Stimulated activated naive CD8-positive, alpha-beta T cell treated with anti-CD3 and anti-CD28 coated beads, Interleukin-15, Interleukin-2, amounts not matched to agents 100 U/mL and 50 U/mL, for 24 hours (primary cell): ENCODE measurements around the gene RHOU.

Experiments used
- ATAC-seq: fragments of 150-1000 bp; cut with Tn5 transposase; one replicate; pipeline ENCODE4 v1.10.0; 2021
- DNase-seq: peaks from one replicate; pipeline ENCODE4 v3.0.0; 2021

Gene RHOU

DNA sequence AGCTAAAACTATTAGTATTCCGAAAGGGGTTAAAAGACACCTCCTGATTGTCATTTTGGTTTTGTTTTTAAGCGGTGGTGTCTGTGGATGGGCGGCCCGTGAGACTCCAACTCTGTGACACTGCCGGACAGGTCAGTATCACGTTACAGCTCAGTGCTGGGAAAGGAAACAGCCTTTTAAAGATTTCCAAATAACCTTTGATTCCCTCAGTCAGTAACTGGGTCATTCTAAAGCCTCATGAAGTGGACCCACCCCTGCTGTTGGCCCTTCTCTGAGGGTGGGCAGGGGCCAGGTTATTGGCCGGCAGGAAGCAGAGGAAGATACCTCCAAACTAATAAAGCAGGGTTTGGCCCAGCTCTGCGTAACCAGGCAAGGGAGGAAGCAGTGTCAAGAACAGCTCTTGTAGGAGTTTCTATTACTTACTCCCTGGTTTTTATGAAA is 2.3 kb downstream of the RHOU start:
- ATAC-seq (no peak), DNase-seq (no peak)

- no peak for DNase-seq
- ATAC-seq = no peak
Measured at GRCh38 chr1:228739826-228740225, 4.5 kb downstream of the RHOU start.

GRCh38 chr1:228740543-228741317 is 5.5 kb downstream of the RHOU start:
- no peak for DNase-seq
- ATAC-seq = no peak

DNA sequence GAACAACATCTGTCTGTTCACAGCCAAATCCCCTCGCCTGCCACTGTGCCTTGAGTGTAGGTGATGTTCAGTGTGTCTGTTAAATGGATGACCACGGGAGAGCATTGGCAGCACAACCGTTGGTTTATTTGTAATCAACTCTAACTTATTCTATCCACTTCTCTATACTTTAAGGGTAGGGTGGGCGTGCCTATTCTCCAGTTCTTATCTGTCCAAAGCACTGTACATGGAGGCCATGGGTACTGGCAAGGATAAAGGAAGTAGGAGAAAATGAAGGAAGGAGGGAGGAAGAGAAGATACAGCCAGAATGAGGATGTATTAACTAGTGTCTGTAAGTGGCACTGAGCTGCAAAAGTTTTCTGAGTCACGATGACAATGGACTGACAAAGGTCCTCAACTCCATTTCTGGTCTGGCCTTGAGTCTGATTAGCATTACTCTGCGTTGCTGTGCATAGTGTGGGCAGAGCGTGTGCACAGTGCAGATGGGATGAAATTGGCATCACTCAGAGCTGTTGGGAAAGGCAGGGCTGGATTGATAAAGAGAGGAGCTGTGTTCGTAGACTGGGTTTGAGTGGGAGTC is 7.1 kb downstream of the RHOU start:
- no peak for ATAC-seq
- DNase-seq = no peak

- DNase-seq (no peak), ATAC-seq (no peak)
Measured at GRCh38 chr1:228743405-228743804, 8.1 kb downstream of the RHOU start.

DNA sequence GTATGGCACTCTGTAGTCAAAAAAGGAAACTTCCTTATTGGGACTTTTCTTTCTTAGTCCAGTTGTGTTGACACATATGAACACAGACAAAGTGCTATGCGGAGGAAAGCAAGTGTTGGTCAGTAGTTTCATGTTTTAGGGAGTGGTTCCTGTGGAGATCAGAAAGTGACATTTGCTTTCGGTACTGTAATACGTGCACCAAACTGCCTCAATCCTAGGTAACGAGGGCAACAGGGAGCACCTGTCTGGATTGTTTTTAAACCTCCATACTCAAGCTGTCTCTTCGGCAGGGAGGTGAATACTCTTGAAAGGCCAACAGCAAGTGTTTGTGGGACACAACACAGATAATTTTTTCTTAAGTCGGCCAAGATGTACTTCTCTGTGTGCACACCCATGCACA is 9.1 kb downstream of the RHOU start:
- ATAC-seq (no peak), DNase-seq (no peak)

DNA sequence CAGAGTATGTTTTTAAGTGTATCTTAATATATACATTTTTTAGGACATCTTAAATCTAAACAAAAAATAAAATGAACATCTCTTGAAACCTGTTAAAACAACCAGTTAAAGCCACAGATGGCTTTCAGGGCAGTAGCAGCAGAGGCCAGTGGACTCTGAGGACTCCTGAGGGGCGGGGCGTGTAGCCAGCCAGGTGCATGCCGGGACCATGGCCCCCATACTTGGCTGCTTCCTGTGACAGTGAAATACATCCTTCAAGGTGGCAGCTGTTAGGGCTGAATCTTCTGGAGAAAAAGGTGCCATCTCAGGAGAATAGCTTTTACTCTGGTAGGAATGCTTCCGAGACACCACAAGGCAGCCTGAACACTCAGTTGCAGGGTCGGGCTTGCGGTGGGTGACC is 9.6 kb downstream of the RHOU start:
- ATAC-seq (no peak), DNase-seq (no peak)

GRCh38 chr1:228745497-228745896 is 10.2 kb downstream of the RHOU start:
- ATAC-seq (no peak), DNase-seq (no peak)

DNA sequence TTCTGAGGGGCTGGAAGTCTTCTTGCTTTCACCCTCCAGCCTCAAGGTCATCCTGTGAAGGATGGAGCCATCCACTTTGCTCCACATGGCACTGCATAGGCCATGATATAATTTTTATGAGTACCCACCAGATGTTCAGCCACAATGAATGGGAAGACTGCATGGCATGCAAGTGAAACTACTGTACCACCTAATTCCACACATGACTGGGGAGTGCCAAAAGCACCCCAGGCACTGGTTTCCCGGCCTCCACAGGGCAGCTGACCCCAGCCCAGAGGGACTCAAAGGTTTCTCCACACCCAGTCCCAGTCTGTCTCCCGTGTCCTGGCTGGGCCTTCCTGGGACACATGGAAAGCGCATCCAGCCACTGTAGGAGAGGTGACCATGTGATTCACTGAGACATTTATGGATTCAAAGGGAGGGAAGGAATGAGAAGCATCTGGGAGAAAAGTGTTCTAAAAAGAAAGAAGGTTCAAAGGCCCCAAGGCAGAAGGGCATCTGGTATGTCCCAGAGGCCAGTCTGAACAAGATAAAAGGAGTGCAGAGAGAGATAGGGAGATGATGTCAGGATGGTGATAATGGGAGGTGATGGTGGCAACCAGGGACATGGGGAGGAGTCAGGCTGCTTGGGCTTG is 12.1 kb downstream of the RHOU start:
- no peak for ATAC-seq
- no peak for DNase-seq

DNA sequence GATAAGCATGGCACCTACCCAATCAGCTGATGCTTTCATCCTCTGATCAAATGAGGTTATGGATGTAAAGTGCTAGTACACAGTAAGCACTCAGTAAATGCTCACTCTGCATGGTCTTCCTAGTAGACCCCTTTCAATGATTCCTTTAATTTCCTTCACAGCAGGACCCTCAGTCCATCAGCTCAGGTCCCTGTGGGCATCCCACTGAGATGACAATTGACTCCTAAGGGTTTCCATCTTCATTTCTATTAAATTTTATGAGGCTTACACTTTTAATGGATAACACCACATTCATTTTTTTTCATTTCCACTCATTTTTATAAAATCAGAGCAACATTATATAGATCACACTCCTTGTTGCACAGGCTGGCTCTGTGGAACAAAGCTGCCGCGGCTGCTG is 12.8 kb downstream of the RHOU start:
- ATAC-seq (no peak), DNase-seq (no peak)

DNA sequence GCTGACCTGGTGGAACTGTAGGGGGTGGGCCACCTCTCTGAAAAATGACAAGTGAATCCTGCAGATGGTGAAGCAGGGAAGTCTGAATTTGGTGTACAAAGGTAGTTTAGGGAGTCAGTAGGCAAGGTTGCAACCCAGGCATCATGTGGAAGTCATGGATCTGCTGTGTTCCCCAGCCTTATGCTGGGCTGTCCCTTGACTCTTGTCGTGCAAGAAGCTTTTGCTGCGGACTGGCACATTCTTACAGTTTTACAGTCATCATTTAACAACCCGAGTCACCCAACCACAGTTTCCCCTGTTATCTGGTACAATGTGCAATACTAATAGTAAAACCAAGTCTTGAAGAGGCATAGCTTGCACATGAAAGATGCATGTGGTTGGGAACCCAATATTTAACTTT is 13.2 kb downstream of the RHOU start:
- no peak for ATAC-seq
- DNase-seq = no peak

DNA sequence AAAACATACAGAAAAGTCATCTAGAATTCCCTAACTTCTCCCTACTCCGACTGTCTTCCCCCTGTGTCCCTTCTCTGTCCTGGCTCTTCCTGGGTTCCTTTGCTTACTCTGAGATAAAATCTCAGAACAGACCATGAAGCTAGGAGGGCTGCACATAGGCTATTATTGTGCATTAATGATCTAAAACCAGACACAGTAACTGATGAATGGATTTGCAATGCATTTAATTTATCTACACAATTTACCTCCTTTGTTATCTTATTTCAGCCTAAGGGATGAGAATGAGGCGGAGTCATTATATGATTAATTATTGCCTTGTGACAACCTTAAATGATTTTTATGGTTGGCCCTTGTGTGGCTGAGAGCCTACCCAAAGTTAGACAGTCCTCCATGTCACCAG is 14.5 kb downstream of the RHOU start:
- no peak for ATAC-seq
- DNase-seq = no peak

- no peak for ATAC-seq
- no peak for DNase-seq
Measured at GRCh38 chr1:228750915-228751314, 15.6 kb downstream of the RHOU start.

GRCh38 chr1:228751360-228752098 is 16.2 kb downstream of the RHOU start:
- ATAC-seq (peak; percentile 51), DNase-seq (no peak)

GRCh38 chr1:228752258-228752657 is 17.0 kb downstream of the RHOU start:
- DNase-seq = no peak
- no peak for ATAC-seq

GRCh38 chr1:228752675-228753265 is 17.5 kb downstream of the RHOU start:
- no peak for ATAC-seq

GRCh38 chr1:228753287-228753686 is 18.0 kb downstream of the RHOU start:
- no peak for ATAC-seq
- no peak for DNase-seq

More at GRCh38 chr1:228752675-228753265, 17.5 kb downstream of the RHOU start:
- no peak for DNase-seq

DNA sequence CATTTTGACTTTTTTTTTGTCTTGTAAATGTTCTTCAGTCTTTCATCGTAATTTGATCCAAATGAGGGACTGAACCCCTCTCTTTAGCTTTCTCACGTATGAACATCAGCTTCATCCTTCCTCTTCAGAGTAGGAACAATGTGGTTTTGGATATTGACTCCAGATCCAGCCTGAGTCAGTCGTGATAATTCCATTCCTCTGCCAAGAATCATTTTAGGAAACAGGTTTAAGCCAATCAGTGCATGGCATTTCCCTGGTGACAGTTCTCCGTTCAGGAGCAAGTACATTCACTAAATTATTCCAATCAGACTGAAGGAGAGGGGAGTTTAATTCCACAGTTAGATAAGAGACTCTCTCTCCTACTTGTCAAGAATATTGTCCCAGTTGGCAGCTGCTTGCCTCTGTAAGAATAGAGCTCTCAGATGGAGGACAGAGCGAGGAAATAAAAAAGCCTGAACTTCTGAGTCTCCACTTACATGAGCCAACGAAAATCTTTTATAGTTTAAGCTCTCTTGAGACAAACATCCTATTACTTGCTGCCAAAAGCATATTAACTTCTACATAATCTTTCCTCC is 18.6 kb downstream of the RHOU start:
- ATAC-seq (no peak), DNase-seq (no peak)

DNA sequence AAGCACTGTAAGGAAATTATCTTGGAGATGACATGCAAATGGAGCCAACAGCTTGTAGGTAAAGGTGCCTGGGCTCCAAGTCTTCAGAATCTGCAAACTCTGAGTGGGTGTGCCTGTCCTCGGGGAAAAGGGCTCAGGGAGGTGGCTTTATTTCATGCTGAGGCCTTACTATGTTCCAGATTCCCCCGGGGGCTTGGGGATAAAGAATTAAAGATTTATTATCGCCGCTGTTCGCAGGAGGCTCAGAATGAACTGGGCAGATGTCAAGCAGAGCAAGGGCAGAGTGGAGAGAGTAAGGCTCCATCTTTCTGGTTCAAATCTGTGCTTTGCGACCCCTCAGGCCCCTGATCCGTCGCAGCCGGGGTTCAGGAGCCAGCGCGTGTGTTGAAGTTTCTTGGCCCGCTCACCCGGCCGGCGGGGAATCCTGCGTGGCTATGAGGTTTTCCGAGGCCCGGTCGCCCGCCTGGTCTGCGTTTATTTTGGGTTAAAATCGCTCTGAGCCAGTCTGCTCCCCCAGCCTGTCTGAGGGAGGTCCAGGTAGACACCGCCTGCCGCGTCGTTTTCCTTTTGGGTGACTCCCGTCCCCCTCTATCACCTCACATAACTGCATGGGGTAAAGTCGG is 19.5 kb downstream of the RHOU start:
- DNase-seq = no peak
- ATAC-seq = no peak

- ATAC-seq (no peak), DNase-seq (no peak)
Measured at GRCh38 chr1:228755800-228756199, 20.5 kb downstream of the RHOU start.

GRCh38 chr1:228756457-228756856 is 21.2 kb downstream of the RHOU start:
- no peak for DNase-seq
- no peak for ATAC-seq

DNA sequence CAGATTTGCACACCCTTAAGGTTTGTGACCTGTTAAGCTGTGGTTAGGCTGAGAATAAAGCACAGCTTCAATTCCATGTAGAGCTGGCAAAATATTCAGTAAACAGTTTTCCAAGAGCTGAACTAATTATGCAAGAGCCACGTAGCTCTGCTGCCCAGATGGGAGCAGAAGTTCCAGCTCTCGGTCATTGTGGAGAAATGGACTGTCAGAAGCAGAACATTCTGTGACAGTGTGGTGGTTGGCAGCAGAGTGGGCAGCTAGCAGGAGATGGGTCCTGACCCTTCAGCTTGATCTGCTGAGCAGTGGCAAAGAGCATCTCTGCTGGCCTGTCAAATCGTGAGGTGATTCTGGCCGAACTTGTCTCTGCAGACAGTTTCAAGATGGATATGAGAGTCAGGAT is 23.2 kb downstream of the RHOU start:
- ATAC-seq (no peak), DNase-seq (no peak)
